Stomach (tissue), 9 donors: ENCODE results near the gene CCDC124. TPM values are rescaled to one million over a fixed set of nuclear protein-coding genes. Genes with fewer than 3 reads are reported as not detected.
"Not testable (repeated sequence)": the region's sequence is repeated elsewhere in the genome, so short reads cannot be mapped to it uniquely, and the experiment has no call there.

ENCODE experiments used
- DNase-seq, 2 donors: peaks; one replicate each; pipeline versions ENCODE4 v3.0.0 to v3.0.0-alpha.2; 2013 to 2019
- H3K27ac ChIP-seq, 5 donors: fragments of 200-600 bp in 4 of 5; sonication (generic) in 4 of 5; one replicate each; pipeline ENCODE4 v1.5.1; 2013 to 2019; ENCODE audit warnings: mild to moderate bottlenecking in 1 of 5, moderate library complexity in 1 of 5
- H3K27me3 ChIP-seq, 3 donors: fragments of 200-600 bp; sonication (generic); one replicate each; pipeline ENCODE4 v1.5.1; 2017 to 2019; ENCODE audit warnings: mixed run types in 1 of 3
- H3K36me3 ChIP-seq, 4 donors: fragments of 200-600 bp; sonication (generic); 1 replicate in 3 of 4; 2 replicates in 1 of 4; pipeline ENCODE4 v1.5.1; 2016 to 2019
- H3K4me1 ChIP-seq, 4 donors: fragments of 200-600 bp; sonication (generic); one replicate each; pipeline ENCODE4 v1.5.1; 2016 to 2019
- H3K4me3 ChIP-seq, 4 donors: fragments of 200-600 bp; sonication (generic) in 3 of 4; one replicate each; pipeline ENCODE4 v1.5.1; 2016 to 2019; ENCODE audit warnings: mild to moderate bottlenecking in 1 of 4
- H3K9me3 ChIP-seq, 4 donors: fragments of 200-600 bp; sonication (generic); one replicate each; pipeline ENCODE4 v1.5.1; 2016 to 2019
- CTCF ChIP-seq, 7 experiments: fragments of 450-650 bp in 4 of 7; fragments of 200-600 bp in 3 of 7; sonication (generic) in 3 of 7; IDR thresholded peaks; one replicate each; pipeline ENCODE4 v1.5.1; 2016 to 2019; ENCODE audit warnings: antibody characterized with exemption in 7 of 7, control low read depth in 2 of 7, mild to moderate bottlenecking in 1 of 7
- EP300 ChIP-seq: sonication (generic); formaldehyde crosslinking; IDR thresholded peaks from one replicate; pipeline ENCODE4 v1.6.1; 2017; ENCODE audit warnings: antibody characterized with exemption
- POLR2A ChIP-seq, 4 donors: fragments of 450-650 bp; IDR thresholded peaks; one replicate each; pipeline ENCODE4 v1.6.1; 2016; ENCODE audit warnings: antibody characterized with exemption in 4 of 4, control low read depth in 2 of 4, mild to moderate bottlenecking in 1 of 4, moderate library complexity in 1 of 4
- POLR2AphosphoS5 ChIP-seq, 3 donors: sonication (generic); formaldehyde crosslinking; IDR thresholded peaks; one replicate each; pipeline ENCODE4 v1.6.1; 2016; ENCODE audit warnings: antibody characterized with exemption in 3 of 3
- WGBS, 5 donors: extraction: QIAGEN DNeasy Blood & Tissue Kit in 3 of 5; methylation state at CpG; one replicate each; pipeline versions ENCODE4 v1.1.5 to v1.1.7; 2013 to 2018; 5-methylcytosine and 5-hydroxymethylcytosine counted together
- intact Hi-C: fragments of 100-400 bp; cut with DNase I; formaldehyde crosslinking; loops from one replicate; pipeline ENCODE4 v1.15.1; 2023; ENCODE audit warnings: low total_unique reads
- polyA plus RNA-seq, 3 donors: library from polyadenylated mRNA; stranded (reverse); fragments of 200-250 nt; gene quantifications; one replicate each; pipeline ENCODE4 v1.2.3, GENCODE V29; 2013
- total RNA-seq, 5 donors: library from RNA; depleted of rRNA; stranded (reverse); fragments of >200 nt; gene quantifications; one replicate each; pipeline versions ENCODE4 v1.1.0 to v1.2.3, GENCODE V29; 2014 to 2016
- donor health status: healthy with polysubstance abuse.
- donor health status: Bipolar disorder and iron deficiency.
- donor health status: healthy.

Gene CCDC124
- total and polyA plus RNA-seq, 8 donors: 15.8 to 149 (median 89.3) TPM

- H3K36me3 ChIP-seq, DNase-seq, H3K4me3 ChIP-seq, H3K9me3 ChIP-seq, intact Hi-C loops: not testable (repeated sequence)
- peak in 1 of 3 donors; percentile 19 for TF ChIP-seq POLR2AphosphoS5 (IDR thresholded peaks at IDR 0.05)
- peaks cover 4 to 10% (median 7%) of the 10 kb centered on the region in 4 donors for H3K4me1 ChIP-seq
- WGBS, 5 donors: 28 to 57% (median 37%) methylated on average over 3 to 5 of the region's 5 CpGs
- peak overlapping the region in 1 of 5 donors; percentile 14 for H3K27ac ChIP-seq
- peaks cover 0 to 12% (median 0%) of the 10 kb centered on the region in 3 donors for H3K27me3 ChIP-seq
These were observed 13.7 kb upstream of the CCDC124 start for GRCh38 chr19:17919122-17919521.

GRCh38 chr19:17920527-17920926, 12.3 kb upstream of the CCDC124 start:
- TF ChIP-seq CTCF (IDR thresholded peaks at IDR 0.05): no peak
- TF ChIP-seq POLR2AphosphoS5 (IDR thresholded peaks at IDR 0.05): no peak
- TF ChIP-seq EP300: no peak
- no peak for TF ChIP-seq POLR2A (IDR thresholded peaks at IDR 0.05)
- H3K36me3 ChIP-seq: no peaks in the 10 kb centered on the region
- intact Hi-C loops: no loop called here
- no peak overlapping the region for H3K4me3 ChIP-seq
- peaks cover 0 to 4% (median 2%) of the 10 kb centered on the region in 4 donors for H3K9me3 ChIP-seq
- DNase-seq: no peak
- no peak overlapping the region for H3K27ac ChIP-seq
- H3K27me3 ChIP-seq: peaks cover 0 to 19% (median 0%) of the 10 kb centered on the region in 3 donors
- H3K4me1 ChIP-seq: peaks cover 4 to 10% (median 7%) of the 10 kb centered on the region in 4 donors

- 39 to 57% (median 45%) methylated on average over 3 of the region's 3 CpGs for WGBS, 5 donors
- Histone ChIP-seq H3K4me1 (no peaks in the 10 kb centered on the region), H3K36me3 (no peaks in the 10 kb centered on the region), H3K27me3 (peaks cover 0 to 12% (median 0%) of the 10 kb centered on the region in 3 donors), H3K27ac (peak overlapping the region in 1 of 5 donors; percentile 34), H3K4me3 (no peak overlapping the region), H3K9me3 (peaks cover 0 to 4% (median 1%) of the 10 kb centered on the region in 4 donors)
- TF ChIP-seq POLR2A (IDR thresholded peaks at IDR 0.05) (no peak), POLR2AphosphoS5 (IDR thresholded peaks at IDR 0.05) (peak in 1 of 3 donors; percentile 50)
- intact Hi-C loops: no loop called here
- DNase-seq: no peak
These were observed 10.7 kb upstream of the CCDC124 start for GRCh38 chr19:17922138-17922537.

DNA sequence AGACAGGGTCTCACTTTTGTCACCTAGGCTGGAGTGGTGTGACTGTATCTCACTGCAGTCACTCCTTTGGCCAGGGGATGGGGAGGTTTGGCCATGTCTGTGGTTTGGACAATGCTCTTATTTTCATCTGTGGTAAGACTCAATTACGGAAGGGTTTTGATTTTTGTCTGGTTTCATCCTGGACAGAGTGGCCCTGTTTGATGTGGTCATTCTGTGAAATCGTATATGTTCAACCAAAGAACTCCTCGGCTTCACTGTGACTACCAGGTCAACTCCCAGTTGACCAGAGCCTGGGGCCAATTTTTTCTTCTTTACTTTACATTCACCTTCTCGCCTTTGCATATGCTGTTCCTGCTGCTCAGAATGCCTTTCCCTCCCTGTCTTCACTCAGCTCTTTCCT, 6.8 kb upstream of the CCDC124 start:
- H3K27me3 ChIP-seq: peaks cover 0 to 7% (median 0%) of the 10 kb centered on the region in 3 donors
- no peaks in the 10 kb centered on the region for H3K9me3 ChIP-seq
- TF ChIP-seq POLR2AphosphoS5 (IDR thresholded peaks at IDR 0.05) (no peak), CTCF (IDR thresholded peaks at IDR 0.05) (no peak), EP300 (no peak), POLR2A (IDR thresholded peaks at IDR 0.05) (no peak)
- DNase-seq: no peak
- H3K27ac ChIP-seq: no peak overlapping the region
- intact Hi-C loops: no loop called here
- no peaks in the 10 kb centered on the region for H3K4me1 ChIP-seq
- 70 to 81% (median 77%) methylated on average over 4 of the region's 4 CpGs for WGBS, 5 donors
- no peak overlapping the region for H3K4me3 ChIP-seq
- H3K36me3 ChIP-seq: no peaks in the 10 kb centered on the region

GRCh38 chr19:17929056-17929455, 3.8 kb upstream of the CCDC124 start:
- no peak for DNase-seq
- H3K4me1 ChIP-seq: peaks cover 15 to 22% (median 19%) of the 10 kb centered on the region in 4 donors

More at GRCh38 chr19:17929056-17929455, 3.8 kb upstream of the CCDC124 start:
- Histone ChIP-seq H3K36me3 (no peaks in the 10 kb centered on the region), H3K27me3 (peaks cover 0 to 7% (median 0%) of the 10 kb centered on the region in 3 donors), H3K4me3 (no peak overlapping the region), H3K27ac (no peak overlapping the region), H3K9me3 (no peaks in the 10 kb centered on the region)
- TF ChIP-seq CTCF (IDR thresholded peaks at IDR 0.05): no peak
- intact Hi-C loops: no loop called here
- 50 to 65% (median 59%) methylated on average over 4 of the region's 4 CpGs for WGBS, 5 donors
